SU-DHL-6 (cell line): ENCODE measurements around the gene CTDSP1.

ENCODE experiments used
- H2AFZ ChIP-seq: fragments of 200-600 bp; sonication (generic); 2 replicates; pipeline ENCODE4 v1.6.1; 2014; ENCODE audit warnings: low read depth, mild to moderate bottlenecking, moderate library complexity, mixed read lengths, antibody characterized with exemption, low read length; ENCODE audit not compliant: severe bottlenecking
- H3F3A ChIP-seq: fragments of 200-600 bp; shearing (Covaris generic); 2 replicates; pipeline ENCODE4 v1.6.0; 2016; ENCODE audit warnings: antibody characterized with exemption, mild to moderate bottlenecking; ENCODE audit not compliant: insufficient read depth
- H3K27ac ChIP-seq: fragments of 200-600 bp; sonication (generic); 2 replicates; pipeline ENCODE4 v1.5.1; 2016; ENCODE audit warnings: low read depth, mild to moderate bottlenecking, low read length, moderate library complexity, mixed read lengths
- H3K27me3 ChIP-seq: fragments of 200-600 bp; sonication (generic), shearing (Covaris generic); 2 replicates; pipeline ENCODE4 v1.6.0; 2014; ENCODE audit warnings: mild to moderate bottlenecking, low read length
- H3K36me3 ChIP-seq: fragments of 200-600 bp; sonication (generic); 2 replicates; pipeline ENCODE4 v1.6.1; 2014; ENCODE audit warnings: mild to moderate bottlenecking, low read length, mixed read lengths
- H3K4me2 ChIP-seq: fragments of 300-600, 200-600 bp; shearing (Covaris generic), sonication (generic); 2 replicates; pipeline ENCODE4 v1.6.0; 2014; ENCODE audit warnings: low read length, low read depth, mild to moderate bottlenecking; ENCODE audit not compliant: poor library complexity, severe bottlenecking
- H3K4me3 ChIP-seq: fragments of 200-600 bp; sonication (generic); 2 replicates; pipeline ENCODE4 v1.5.1; 2014; ENCODE audit warnings: antibody characterized with exemption, low read length, mild to moderate bottlenecking, mixed read lengths; ENCODE audit not compliant: insufficient read depth, poor library complexity, severe bottlenecking
- H3K79me2 ChIP-seq: fragments of 200-600 bp; sonication (generic); 2 replicates; pipeline ENCODE4 v1.6.1; 2014; ENCODE audit warnings: mild to moderate bottlenecking, low read length, moderate library complexity; ENCODE audit not compliant: insufficient read depth
- H3K9ac ChIP-seq: fragments of 200-600 bp; sonication (generic); 2 replicates; pipeline ENCODE4 v1.7.0; 2014; ENCODE audit warnings: mild to moderate bottlenecking, low read length
- H3K9me2 ChIP-seq: fragments of 200-600 bp; sonication (generic); replicated peaks from 2 replicates; pipeline ENCODE4 v1.6.1; 2014; ENCODE audit warnings: low read length; ENCODE audit not compliant: insufficient read depth
- H3K9me3 ChIP-seq: fragments of 200-600 bp; sonication (generic); 2 replicates; pipeline ENCODE4 v1.6.1; 2014; ENCODE audit warnings: low read length, mixed read lengths; ENCODE audit not compliant: insufficient read depth
- H4K20me1 ChIP-seq: fragments of 200-600 bp; sonication (generic); 2 replicates; pipeline ENCODE4 v1.6.1; 2014; ENCODE audit warnings: low read depth, mild to moderate bottlenecking, antibody characterized with exemption, low read length, moderate library complexity, mixed read lengths
- CTCF ChIP-seq: fragments of 200-600 bp; sonication (generic); IDR thresholded peaks from one replicate; pipeline ENCODE4 v1.5.1; 2017; ENCODE audit warnings: antibody characterized with exemption, mild to moderate bottlenecking, low read length, moderate library complexity; ENCODE audit not compliant: insufficient read depth, poor library complexity, severe bottlenecking
- EZH2phosphoT487 ChIP-seq: fragments of 200-600 bp; sonication (generic), shearing (Covaris generic); conservative IDR thresholded peaks from 2 replicates; pipeline ENCODE4 v1.6.1; 2018; ENCODE audit warnings: mild to moderate bottlenecking, antibody characterized with exemption, low read length, moderate library complexity, mixed read lengths

Gene CTDSP1

GRCh38 chr2:218445602-218446001, 45.9 kb downstream of the CTDSP1 start:
- Histone ChIP-seq H3K36me3 (no peaks in the 10 kb centered on the region), H3K79me2 (no peaks in the 10 kb centered on the region), H3K27ac (no peak overlapping the region), H3K9ac (no peak overlapping the region), H2AFZ (no peak overlapping the region), H3K9me3 (no peaks in the 10 kb centered on the region), H4K20me1 (no peaks in the 10 kb centered on the region), H3F3A (no peaks in the 10 kb centered on the region), H3K27me3 (no peaks in the 10 kb centered on the region), H3K4me3 (no peak overlapping the region), H3K9me2 (no peaks in the 10 kb centered on the region), H3K4me2 (no peak overlapping the region)
- TF ChIP-seq EZH2phosphoT487 (no peak), CTCF (no peak)

DNA sequence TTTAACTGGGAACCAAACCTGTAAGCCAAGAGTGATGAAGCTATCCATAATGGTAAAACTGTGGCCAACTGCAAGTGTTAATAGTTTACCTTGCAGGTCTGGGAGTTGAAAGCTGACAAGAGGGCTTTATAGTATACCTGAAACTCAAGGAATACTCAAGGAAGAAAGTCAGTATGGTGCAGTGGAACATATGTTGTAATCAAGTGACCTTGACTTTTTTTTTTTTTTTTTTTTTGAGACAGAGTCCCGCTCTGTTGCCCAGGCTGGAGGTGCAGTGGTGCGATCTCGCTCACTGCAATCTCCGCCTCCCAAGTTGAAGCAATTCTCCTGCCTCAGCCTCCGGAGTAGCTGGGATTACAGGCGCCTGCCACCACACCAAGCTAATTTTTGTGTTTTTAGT, 46.9 kb downstream of the CTDSP1 start:
- H3K79me2 ChIP-seq: no peaks in the 10 kb centered on the region
- H3K9me3 ChIP-seq: no peaks in the 10 kb centered on the region
- no peak overlapping the region for H3K4me3 ChIP-seq
- TF ChIP-seq EZH2phosphoT487 (no peak), CTCF (no peak)
- no peak overlapping the region for H3K27ac ChIP-seq
- no peaks in the 10 kb centered on the region for H3F3A ChIP-seq
- no peaks in the 10 kb centered on the region for H3K9me2 ChIP-seq
- no peaks in the 10 kb centered on the region for H4K20me1 ChIP-seq
- H3K27me3 ChIP-seq: no peaks in the 10 kb centered on the region
- H2AFZ ChIP-seq: no peak overlapping the region
- no peaks in the 10 kb centered on the region for H3K36me3 ChIP-seq
- no peak overlapping the region for H3K9ac ChIP-seq
- no peak overlapping the region for H3K4me2 ChIP-seq

DNA sequence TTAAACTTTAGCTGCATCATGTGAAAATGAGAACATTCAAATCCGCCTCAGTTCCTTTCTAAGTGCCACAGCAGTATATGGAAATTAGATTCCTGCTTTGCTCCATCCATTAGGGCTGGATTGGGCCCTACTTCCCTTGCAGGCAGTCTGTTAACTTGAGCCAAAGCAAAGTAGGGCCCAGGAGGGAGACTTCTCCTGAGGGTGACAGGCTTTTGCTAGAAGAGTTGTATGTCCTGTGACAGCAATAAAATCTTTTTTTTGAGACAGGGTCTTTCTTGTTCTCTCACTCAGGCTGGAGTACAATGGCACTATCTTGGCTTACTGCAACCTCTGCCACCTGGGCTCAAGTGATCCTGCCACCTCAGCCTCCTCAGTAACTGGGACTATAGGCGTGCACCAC, 47.4 kb downstream of the CTDSP1 start:
- Histone ChIP-seq H3K4me2 (no peak overlapping the region), H3K9ac (no peak overlapping the region), H3K4me3 (no peak overlapping the region), H3K9me3 (no peaks in the 10 kb centered on the region), H2AFZ (no peak overlapping the region), H4K20me1 (no peaks in the 10 kb centered on the region), H3K9me2 (no peaks in the 10 kb centered on the region), H3K79me2 (no peaks in the 10 kb centered on the region), H3K27ac (no peak overlapping the region), H3K36me3 (no peaks in the 10 kb centered on the region), H3F3A (no peaks in the 10 kb centered on the region), H3K27me3 (no peaks in the 10 kb centered on the region)
- TF ChIP-seq EZH2phosphoT487 (no peak), CTCF (no peak)
